ENCODE data around the gene TRIM38.

The TRIM38 gene

GRCh38 chr6:26025894-26026832 is 63.6 kb downstream of the TRIM38 start:
- FAIRE-seq (no peak), DNase-seq (ENCODE audit: insufficient read length, low spot score) (peak; percentile 68)

GRCh38 chr6:26026833-26027490 is 64.4 kb downstream of the TRIM38 start:
- peak; percentile 70 for DNase-seq (ENCODE audit: insufficient read length, low spot score)
- FAIRE-seq: peak; percentile 70

DNA sequence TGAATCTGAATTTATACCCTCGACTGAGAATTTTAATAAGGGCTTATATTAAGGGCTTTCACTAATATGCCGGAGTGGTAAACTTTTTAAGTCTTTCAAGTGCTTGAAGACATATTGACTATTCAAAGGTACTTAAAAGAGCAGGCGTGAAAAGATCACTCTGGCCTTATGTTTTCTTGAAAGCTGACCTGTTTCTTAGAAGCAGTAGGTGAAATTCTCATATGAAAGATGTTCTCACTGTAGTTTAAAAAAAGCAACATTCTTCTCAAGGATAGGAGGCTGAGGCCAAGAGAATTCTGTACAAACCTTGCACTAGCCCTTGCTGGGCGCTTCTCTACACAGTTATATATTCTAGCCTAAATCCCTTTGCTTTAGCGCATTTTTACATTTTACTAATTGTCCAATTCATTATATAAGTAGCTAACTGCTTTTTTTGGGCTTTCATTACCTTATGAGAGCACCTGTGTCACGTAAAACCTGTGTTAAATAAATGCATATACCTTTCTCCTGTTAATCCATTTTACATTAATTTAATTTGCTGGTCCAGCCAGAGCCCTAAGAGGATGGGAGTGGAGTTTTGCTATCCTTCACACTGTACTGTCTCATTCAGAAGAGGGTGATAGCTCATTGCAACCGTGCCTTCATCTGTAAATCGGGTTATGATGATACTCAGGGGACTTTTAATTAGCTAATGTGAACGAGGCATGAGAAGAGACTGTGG is 65.0 kb downstream of the TRIM38 start:
- no peak for FAIRE-seq

DNA sequence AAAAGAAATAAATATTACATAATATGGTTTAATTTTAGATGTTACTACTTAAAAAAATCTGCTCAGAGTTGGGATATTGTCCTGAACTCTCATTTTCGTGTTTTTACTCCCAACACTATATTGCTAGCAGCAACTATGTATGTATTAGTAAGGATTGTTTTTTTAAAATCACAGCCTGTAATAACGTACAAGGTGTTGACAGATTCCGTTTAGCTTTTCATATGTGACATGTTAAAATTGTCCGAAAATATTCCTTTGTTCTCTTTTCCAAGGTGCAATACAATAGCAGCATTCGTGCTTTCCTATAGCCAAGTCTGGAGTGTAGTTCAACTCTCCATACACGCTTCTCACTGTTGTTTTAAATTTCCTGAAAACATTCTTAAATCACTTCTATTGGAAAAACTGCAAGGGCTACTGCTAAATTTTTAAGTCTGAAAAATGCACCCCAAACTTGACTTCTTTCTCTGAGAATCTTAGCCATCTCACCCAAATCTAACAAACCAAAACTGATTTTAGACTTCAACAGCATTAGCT is 65.7 kb downstream of the TRIM38 start:
- DNase-seq (ENCODE audit: insufficient read length, low spot score) (no peak), FAIRE-seq (no peak)

More for the DNA sequence above, 65.0 kb downstream of the TRIM38 start:
- DNase-seq (ENCODE audit: insufficient read length, low spot score): no peak

DNA sequence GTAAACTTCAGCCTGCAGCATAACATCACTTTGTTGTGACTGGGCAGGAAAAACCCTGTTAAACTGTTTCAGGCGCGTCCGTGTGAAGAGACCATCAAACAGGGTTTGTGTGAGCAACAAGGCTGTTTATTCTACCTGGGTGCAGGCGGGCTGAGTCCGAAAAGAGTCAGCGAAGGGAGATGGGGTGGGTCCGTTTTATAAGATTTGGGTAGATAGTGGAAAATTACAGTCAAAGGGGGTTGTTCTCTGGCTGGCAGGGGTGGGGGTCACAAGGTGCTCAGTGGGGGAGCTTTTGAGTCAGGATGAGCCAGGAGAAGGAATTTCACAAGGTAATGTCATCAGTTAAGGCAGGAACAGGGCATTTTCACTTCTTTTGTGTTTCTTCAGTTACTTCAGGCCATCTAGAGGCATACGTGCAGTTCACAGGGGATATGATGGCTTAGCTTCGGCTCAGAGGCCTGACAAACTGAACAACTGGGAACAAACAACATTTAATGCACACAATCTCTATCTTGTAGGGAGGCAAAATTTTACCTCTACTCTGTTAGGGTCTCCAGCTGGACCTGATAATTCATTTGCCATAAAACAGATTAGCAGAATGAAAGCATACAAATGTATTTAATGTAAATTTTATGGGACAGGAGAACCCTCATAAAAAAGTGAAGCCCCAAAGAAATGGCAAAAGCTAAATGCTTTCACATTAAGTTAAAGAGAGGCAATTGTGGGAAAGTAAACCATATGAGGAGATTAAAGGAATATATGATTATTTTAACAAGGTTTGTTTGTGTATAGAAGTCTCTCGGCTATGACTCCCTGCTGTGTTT is 66.4 kb downstream of the TRIM38 start:
- no peak for FAIRE-seq

DNA sequence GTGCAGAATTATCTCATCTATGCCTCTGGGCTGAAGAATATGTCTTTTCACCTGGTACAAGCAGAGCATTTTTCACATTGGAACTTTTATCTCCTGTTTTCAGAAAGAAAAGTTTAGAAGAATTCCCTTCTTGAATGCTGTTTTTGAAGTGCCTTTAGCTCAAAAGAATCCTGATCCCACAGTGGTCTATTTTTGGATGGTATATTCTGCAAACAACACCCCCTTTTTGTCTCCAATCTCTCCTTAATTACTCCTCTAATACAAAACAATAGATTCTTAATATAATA is 66.9 kb downstream of the TRIM38 start:
- FAIRE-seq: no peak

More for the DNA sequence above, 66.4 kb downstream of the TRIM38 start:
- no peak for DNase-seq (ENCODE audit: insufficient read length, low spot score)

DNA sequence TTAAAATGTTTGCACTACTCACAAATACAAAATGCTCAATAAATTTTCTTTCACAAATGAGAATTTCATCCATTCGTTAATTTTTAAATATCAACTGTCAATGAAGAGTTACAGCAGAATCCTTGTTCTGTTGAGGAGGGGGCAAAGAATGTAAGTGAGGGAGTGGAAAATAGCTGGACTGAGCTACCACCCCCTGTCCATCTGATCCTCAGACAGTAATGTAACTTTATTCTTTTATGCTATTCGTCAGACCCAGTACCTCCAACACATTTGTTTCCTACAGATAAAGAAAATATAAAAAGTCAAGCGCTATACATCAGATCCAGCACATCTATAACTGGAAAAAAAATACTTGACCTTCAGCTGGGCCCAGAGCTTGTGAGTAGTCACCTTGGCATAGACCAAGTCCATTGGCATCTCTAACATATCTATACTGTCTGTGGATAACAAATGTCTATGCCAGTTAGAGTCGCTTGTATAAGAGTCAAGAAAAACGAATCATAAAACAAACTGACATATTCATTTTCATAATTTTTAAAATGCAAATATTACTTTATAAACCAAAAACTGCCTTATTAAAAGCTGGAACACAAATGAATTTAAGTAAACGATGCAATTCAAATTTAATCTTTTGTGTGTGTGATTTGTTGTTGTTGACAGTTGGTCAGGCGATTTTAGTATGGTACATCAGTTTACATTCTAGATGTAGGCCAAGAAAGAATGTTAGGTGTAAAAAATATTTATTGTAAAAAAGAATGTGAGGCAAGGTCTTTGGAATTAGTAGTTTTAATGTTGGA is 67.5 kb downstream of the TRIM38 start:
- FAIRE-seq: no peak
- DNase-seq (ENCODE audit: insufficient read length, low spot score): no peak

More for the DNA sequence above, 66.9 kb downstream of the TRIM38 start:
- no peak for DNase-seq (ENCODE audit: insufficient read length, low spot score)

- FAIRE-seq (no peak), DNase-seq (ENCODE audit: insufficient read length, low spot score) (no peak)
These were observed 68.1 kb downstream of the TRIM38 start for GRCh38 chr6:26030716-26031115.

DNA sequence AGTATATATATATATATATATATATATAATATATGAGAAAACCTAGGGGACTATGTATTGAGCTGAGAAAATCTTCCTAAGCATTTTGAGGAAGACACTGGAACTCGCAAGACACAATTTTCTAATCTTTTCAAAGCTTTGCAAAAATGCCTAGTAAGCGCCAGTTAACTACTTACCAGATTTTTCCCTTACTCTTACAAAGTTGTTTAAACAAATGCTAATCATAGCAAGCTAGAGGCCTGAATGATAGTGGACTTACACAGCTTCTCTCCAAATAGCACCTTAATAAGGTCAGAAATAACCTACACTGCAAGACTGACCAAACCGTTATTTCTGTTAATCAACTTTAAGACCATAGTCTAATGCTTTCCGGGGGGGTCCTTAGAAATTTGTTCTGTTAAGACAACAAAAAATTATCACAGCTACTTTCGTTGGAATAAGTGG is 68.6 kb downstream of the TRIM38 start:
- FAIRE-seq (no peak), DNase-seq (ENCODE audit: insufficient read length, low spot score) (no peak)

- FAIRE-seq: no peak
- DNase-seq (ENCODE audit: insufficient read length, low spot score): peak; percentile 95
These were observed 69.2 kb downstream of the TRIM38 start for GRCh38 chr6:26031595-26032339.

DNA sequence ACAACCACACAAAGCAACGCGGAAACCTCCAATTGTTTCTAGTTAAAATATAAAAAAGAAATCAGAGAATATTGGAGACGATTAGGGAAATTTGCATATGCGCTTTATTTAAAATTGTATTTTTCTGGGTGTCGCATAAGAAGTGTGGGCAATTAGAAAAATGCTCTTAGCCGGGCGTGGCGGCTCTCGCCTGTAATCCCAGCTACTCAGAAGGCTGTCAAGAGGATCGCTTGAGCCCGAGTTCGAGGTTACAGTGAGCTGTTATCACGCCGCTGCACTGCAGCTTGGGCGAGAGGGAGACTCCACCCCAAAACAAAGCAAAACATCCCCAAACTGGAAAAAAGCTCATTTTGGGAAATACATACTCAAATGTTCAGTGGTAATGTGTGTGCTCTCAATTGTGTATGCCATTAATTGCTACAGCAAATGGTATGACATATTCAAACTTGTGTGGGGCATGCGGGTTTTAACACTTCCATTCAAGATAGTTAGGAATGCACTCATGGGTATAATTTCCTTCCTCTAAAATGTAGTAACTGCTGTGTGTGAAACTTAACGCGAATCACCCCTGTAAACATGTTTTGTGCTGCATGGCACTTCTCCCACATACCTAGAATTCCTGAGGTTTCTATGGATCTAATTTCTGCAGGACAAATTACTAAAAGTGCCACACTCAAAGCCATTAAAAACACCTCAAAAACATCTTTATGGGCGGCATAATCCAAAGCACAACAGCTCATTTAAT is 69.9 kb downstream of the TRIM38 start:
- DNase-seq (ENCODE audit: insufficient read length, low spot score): no peak
- FAIRE-seq: peak; percentile 44

DNA sequence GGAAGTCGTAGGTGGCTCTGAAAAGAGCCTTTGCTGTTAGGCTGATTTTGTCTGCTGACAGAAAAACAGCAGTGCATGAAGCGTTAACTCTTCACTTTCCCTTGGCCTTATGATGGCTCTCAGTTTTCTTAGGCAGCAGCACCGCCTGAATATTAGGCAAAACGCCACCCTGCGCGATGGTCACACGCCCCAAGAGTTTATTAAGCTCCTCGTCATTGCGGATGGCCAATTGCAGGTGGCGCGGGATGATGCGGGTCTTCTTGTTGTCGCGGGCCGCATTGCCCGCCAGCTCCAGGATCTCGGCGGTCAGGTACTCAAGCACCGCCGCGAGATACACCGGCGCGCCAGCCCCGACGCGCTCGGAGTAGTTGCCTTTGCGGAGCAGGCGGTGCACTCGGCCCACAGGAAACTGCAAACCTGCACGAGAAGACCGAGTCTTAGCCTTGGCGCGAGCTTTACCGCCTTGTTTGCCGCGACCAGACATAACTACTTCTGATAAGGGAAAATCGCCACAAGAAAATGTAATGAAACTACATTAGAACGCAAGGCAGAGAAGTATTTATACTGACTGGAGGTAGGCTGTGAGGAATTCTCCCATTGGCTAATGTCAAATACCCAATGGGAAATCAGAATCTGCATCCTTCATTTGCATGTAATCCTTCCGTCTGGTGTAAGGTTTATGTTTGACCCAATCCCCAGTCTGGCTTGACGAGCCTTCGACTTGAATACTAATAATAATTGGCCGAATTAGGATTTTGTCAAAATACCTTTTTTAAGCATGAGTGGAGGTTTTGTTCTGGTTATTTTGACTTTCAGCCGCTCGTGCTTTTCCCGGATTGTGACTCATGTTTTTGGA is 70.7 kb downstream of the TRIM38 start:
- DNase-seq (ENCODE audit: insufficient read length, low spot score): peak; percentile 91
- peak; percentile 36 for FAIRE-seq

DNA sequence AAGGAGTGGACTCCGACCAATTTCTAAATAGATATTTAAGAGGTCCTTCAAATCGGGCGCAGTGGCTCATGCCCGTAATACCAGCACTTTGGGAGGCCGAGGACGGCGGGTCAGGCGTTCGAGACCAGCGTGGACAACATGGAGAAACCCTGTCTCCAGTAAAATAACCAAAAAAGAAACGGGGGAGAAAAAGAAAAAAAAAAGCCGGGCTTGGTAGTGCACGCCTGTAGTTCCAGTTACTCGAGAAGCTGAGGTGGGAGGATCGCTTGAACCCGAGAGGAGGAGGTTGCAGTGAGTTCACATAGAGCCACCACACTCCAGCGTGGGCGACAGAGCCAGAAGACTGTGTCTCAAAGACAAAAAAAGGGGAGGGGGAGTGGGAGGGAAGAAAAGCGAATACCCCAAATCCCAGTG is 71.3 kb downstream of the TRIM38 start:
- DNase-seq (ENCODE audit: insufficient read length, low spot score) (no peak), FAIRE-seq (no peak)

GRCh38 chr6:26034905-26035304 is 72.3 kb downstream of the TRIM38 start:
- no peak for DNase-seq (ENCODE audit: insufficient read length, low spot score)

More at GRCh38 chr6:26034905-26035304, 72.3 kb downstream of the TRIM38 start:
- FAIRE-seq: no peak

All from HTR-8/SVneo (cell line).